Nephron (organoid): ENCODE measurements around the gene GPC1.

Source experiments
- H3K27ac Mint-ChIP-seq, 3 experiments: 2 replicates each; pipeline ENCODE4 v1.8.0; 2020; ENCODE audit warnings: mixed read lengths in 3 of 3, mild to moderate bottlenecking in 2 of 3, moderate library complexity in 1 of 3
- H3K27me3 Mint-ChIP-seq: 2 replicates; pipeline ENCODE4 v1.8.0; 2021; ENCODE audit warnings: low read depth, mild to moderate bottlenecking, moderate library complexity, mixed read lengths
- H3K36me3 Mint-ChIP-seq: 2 replicates; pipeline ENCODE4 v1.8.0; 2020; ENCODE audit warnings: low read depth, mixed read lengths
- H3K4me1 Mint-ChIP-seq: 2 replicates; pipeline ENCODE4 v1.8.0; 2020; ENCODE audit warnings: mixed read lengths
- H3K4me3 Mint-ChIP-seq, 3 experiments: 2 replicates each; pipeline ENCODE4 v1.8.0; 2020; ENCODE audit warnings: mild to moderate bottlenecking in 3 of 3, mixed read lengths in 3 of 3, moderate library complexity in 2 of 3
- H3K9me3 Mint-ChIP-seq: 2 replicates; pipeline ENCODE4 v1.8.0; 2020; ENCODE audit warnings: mixed read lengths
- TF ChIP-seq, protein P1 (sequence below), 3 experiments: fragments of 200-600 bp; sonication (generic); IDR thresholded peaks; one replicate each; pipeline ENCODE4 v1.5.0; 2021; ENCODE audit warnings: antibody characterized with exemption in 3 of 3; ENCODE audit not compliant: unreplicated experiment in 3 of 3

GPC1 gene

DNA sequence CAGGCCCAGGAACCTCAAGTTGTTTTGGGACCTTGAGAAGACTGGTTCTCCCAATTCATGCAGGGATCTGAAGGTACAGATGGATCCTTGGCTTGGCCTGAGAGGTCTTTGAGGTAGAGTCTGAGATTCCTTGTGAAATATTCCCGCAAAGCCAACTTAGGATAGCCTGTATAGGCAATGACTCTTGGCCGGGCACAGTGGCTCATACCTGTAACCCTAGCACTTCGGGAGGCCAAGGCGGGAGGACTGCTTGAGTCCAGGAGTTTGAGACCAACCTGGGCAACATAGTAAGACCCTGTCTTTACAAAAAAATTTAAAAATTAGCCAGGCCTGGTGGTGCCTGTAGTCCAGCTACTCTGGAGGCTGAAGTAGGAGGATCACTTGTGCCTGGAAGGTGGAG lies 81.9 kb downstream of the GPC1 start:
- TF ChIP-seq, protein P1, sequence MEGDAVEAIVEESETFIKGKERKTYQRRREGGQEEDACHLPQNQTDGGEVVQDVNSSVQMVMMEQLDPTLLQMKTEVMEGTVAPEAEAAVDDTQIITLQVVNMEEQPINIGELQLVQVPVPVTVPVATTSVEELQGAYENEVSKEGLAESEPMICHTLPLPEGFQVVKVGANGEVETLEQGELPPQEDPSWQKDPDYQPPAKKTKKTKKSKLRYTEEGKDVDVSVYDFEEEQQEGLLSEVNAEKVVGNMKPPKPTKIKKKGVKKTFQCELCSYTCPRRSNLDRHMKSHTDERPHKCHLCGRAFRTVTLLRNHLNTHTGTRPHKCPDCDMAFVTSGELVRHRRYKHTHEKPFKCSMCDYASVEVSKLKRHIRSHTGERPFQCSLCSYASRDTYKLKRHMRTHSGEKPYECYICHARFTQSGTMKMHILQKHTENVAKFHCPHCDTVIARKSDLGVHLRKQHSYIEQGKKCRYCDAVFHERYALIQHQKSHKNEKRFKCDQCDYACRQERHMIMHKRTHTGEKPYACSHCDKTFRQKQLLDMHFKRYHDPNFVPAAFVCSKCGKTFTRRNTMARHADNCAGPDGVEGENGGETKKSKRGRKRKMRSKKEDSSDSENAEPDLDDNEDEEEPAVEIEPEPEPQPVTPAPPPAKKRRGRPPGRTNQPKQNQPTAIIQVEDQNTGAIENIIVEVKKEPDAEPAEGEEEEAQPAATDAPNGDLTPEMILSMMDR (IDR thresholded peaks at IDR 0.05; ENCODE audit: unreplicated experiment in 3 of 3) = no peak
- H3K4me3 Mint-ChIP-seq = no peak overlapping the region
- no peaks in the 10 kb centered on the region for H3K27me3 Mint-ChIP-seq
- H3K4me1 Mint-ChIP-seq = peaks cover 18% of the 10 kb centered on the region
- peaks cover 2% of the 10 kb centered on the region for H3K9me3 Mint-ChIP-seq
- H3K36me3 Mint-ChIP-seq = peaks cover 40% of the 10 kb centered on the region
- no peak overlapping the region for H3K27ac Mint-ChIP-seq
